HepG2 (cell line): ENCODE data around the gene NPW. TPM values are rescaled to one million over a fixed set of nuclear protein-coding genes. Genes with fewer than 3 reads are reported as not detected.

Source experiments
- ATAC-seq: fragments of 200-7000 bp; cut with Tn5 transposase; 3 replicates; pipeline ENCODE4 v1.9.1; 2020; ENCODE audit warnings: mild to moderate bottlenecking, moderate library complexity
- BruUV-seq: library from RNA; stranded (reverse); fragments of 400-500 nt; replicated peaks from 2 replicates; lab custom pipeline; 2021; lab: Mats Ljungman, UMichigan
- CTCF ChIA-PET: fragments of 300-600 bp; formaldehyde crosslinking; extraction: SDS; loops from one replicate; lab custom pipeline; 2021; ENCODE audit warnings: low total read pairs, inconsistent platforms, low intra/inter-chr PET ratio; lab: Yijun Ruan, JAX
- POLR2A ChIA-PET: fragments of 350-600 bp; sonication (Branson Sonifier 250); formaldehyde crosslinking; loops from one replicate; lab custom pipeline; 2020; ENCODE audit warnings: antibody characterized with exemption, inconsistent platforms; lab: Yijun Ruan, JAX
- DNase-seq: peaks from one replicate; pipeline ENCODE4 v3.0.0-alpha.2; 2015; ENCODE audit warnings: low spot score
- FAIRE-seq: peaks from 3 replicates; lab custom pipeline; 2011; peaks lifted over from hg19 to GRCh38; lab: Jason Lieb, UNC
- H2AFZ ChIP-seq: one replicate; pipeline ENCODE4 v1.6.1; 2011; ENCODE audit warnings: low read length, inconsistent platforms
- H3K27ac ChIP-seq: fragments of 300-600 bp; 3 replicates; pipeline ENCODE4 v1.8.0; 2011; ENCODE audit warnings: mixed run types, mild to moderate bottlenecking, mixed read lengths, low read length, inconsistent platforms; ENCODE audit not compliant: insufficient read depth; ENCODE audit errors: extremely low read length
- H3K27me3 ChIP-seq, 2 experiments: fragments of 200-600 bp in 1 of 2; 2 replicates in 1 of 2; 3 replicates in 1 of 2; pipeline versions ENCODE4 v1.6.0 to v1.8.0; 2011; ENCODE audit warnings: low read length in 2 of 2, mild to moderate bottlenecking in 2 of 2, moderate library complexity in 2 of 2, inconsistent platforms in 1 of 2; ENCODE audit not compliant: insufficient read depth in 2 of 2, control insufficient read depth in 1 of 2
- H3K36me3 ChIP-seq, 2 experiments: fragments of 200-600 bp in 1 of 2; replicated peaks in 1 of 2; 2 replicates in 1 of 2; 3 replicates in 1 of 2; pipeline versions ENCODE4 v1.5.1 to v1.8.0; 2011; ENCODE audit warnings: low read length in 2 of 2, inconsistent platforms in 1 of 2; ENCODE audit not compliant: insufficient read depth in 2 of 2, control insufficient read depth in 1 of 2
- H3K4me1 ChIP-seq: 2 replicates; pipeline ENCODE4 v1.5.1; 2012; ENCODE audit warnings: low read length, inconsistent platforms; ENCODE audit not compliant: insufficient read depth
- H3K4me2 ChIP-seq: 2 replicates; pipeline ENCODE4 v1.6.0; 2011; ENCODE audit warnings: low read depth, low read length, inconsistent platforms
- H3K4me3 ChIP-seq, 3 experiments: fragments of 200-600 bp in 1 of 3; sonication (generic), shearing (Covaris generic) in 1 of 3; replicated peaks in 1 of 3; 2 replicates each; pipeline ENCODE4 v1.5.1; 2011 to 2016; ENCODE audit warnings: low read length in 3 of 3, inconsistent platforms in 2 of 3, low read depth in 2 of 3, mild to moderate bottlenecking in 2 of 3, control low read depth in 1 of 3, mixed read lengths in 1 of 3; ENCODE audit not compliant: insufficient read depth in 1 of 3
- H3K79me2 ChIP-seq: one replicate; pipeline ENCODE4 v1.6.1; 2011; ENCODE audit warnings: low read length, inconsistent platforms; ENCODE audit not compliant: insufficient read depth
- H3K9ac ChIP-seq: 2 replicates; pipeline ENCODE4 v1.6.0; 2011; ENCODE audit warnings: mild to moderate bottlenecking, low read depth, low read length, inconsistent platforms; ENCODE audit not compliant: insufficient read depth
- H3K9me3 ChIP-seq: 2 replicates; pipeline ENCODE4 v1.5.1; 2012; ENCODE audit warnings: mild to moderate bottlenecking, low read length
- H4K20me1 ChIP-seq: 2 replicates; pipeline ENCODE4 v1.6.0; 2011; ENCODE audit warnings: inconsistent platforms, mild to moderate bottlenecking, low read length, moderate library complexity; ENCODE audit not compliant: insufficient read depth
- ADNP ChIP-seq: sonication (generic); formaldehyde crosslinking; IDR thresholded peaks from 2 replicates; pipeline ENCODE4 v1.4.0; 2020; ENCODE audit warnings: missing genetic modification reagents
- CBX5 ChIP-seq: sonication (generic); formaldehyde crosslinking; IDR thresholded peaks from 2 replicates; pipeline ENCODE4 v1.4.0; 2020; ENCODE audit warnings: missing genetic modification reagents, borderline replicate concordance
- CEBPB ChIP-seq: IDR thresholded peaks from 2 replicates; pipeline ENCODE4 v1.6.1; 2011; ENCODE audit warnings: low read depth, low read length, improper control_type of control experiment, borderline replicate concordance
- GTF2F1 ChIP-seq: fragments of 150-350 bp; IDR thresholded peaks from 2 replicates; pipeline ENCODE4 v1.6.1; 2014; ENCODE audit warnings: low read length
- KDM6A ChIP-seq: IDR thresholded peaks from 2 replicates; pipeline ENCODE4 v1.6.1; 2016; ENCODE audit warnings: low read depth
- MED1 ChIP-seq: sonication (generic); formaldehyde crosslinking; IDR thresholded peaks from 2 replicates; pipeline ENCODE4 v1.4.0; 2020; ENCODE audit warnings: missing genetic modification reagents
- MLXIP ChIP-seq: sonication (generic); formaldehyde crosslinking; IDR thresholded peaks from 2 replicates; pipeline ENCODE4 v1.9.0; 2021; ENCODE audit warnings: missing genetic modification reagents, borderline replicate concordance
- MXD1 ChIP-seq: sonication (generic); formaldehyde crosslinking; IDR thresholded peaks from 2 replicates; pipeline ENCODE4 v1.4.0; 2020; ENCODE audit warnings: mild to moderate bottlenecking, missing genetic modification reagents
- NFIC ChIP-seq: IDR thresholded peaks from 2 replicates; pipeline ENCODE4 v1.6.1; 2012; ENCODE audit warnings: mild to moderate bottlenecking, low read length, inconsistent platforms
- SIN3A ChIP-seq: IDR thresholded peaks from 2 replicates; pipeline ENCODE4 v1.6.1; 2011; ENCODE audit warnings: low read depth, mild to moderate bottlenecking, control low read depth, low read length, borderline replicate concordance
- SMARCC2 ChIP-seq: fragments of 450-650 bp; IDR thresholded peaks from 2 replicates; pipeline ENCODE4 v1.6.1; 2017; ENCODE audit warnings: antibody characterized with exemption, mild to moderate bottlenecking
- SNAPC2 ChIP-seq: sonication (generic); formaldehyde crosslinking; IDR thresholded peaks from 2 replicates; pipeline ENCODE4 v1.8.1; 2022; ENCODE audit warnings: mild to moderate bottlenecking, missing genetic modification reagents
- SOX5 ChIP-seq: IDR thresholded peaks from 2 replicates; pipeline ENCODE4 v1.6.1; 2016; ENCODE audit warnings: borderline replicate concordance
- SP1 ChIP-seq, 2 experiments: fragments of 450-650 bp in 1 of 2; sonication (generic) in 1 of 2; formaldehyde crosslinking in 1 of 2; IDR thresholded peaks; 2 replicates each; pipeline versions ENCODE4 v1.4.0 to v1.6.1; 2016 to 2020; ENCODE audit warnings: missing genetic modification reagents in 1 of 2
- TGIF2 ChIP-seq: IDR thresholded peaks from 2 replicates; pipeline ENCODE4 v1.6.1; 2016; ENCODE audit warnings: control low read depth, missing compliant biosample characterization
- ZNF124 ChIP-seq: sonication (generic); formaldehyde crosslinking; IDR thresholded peaks from 2 replicates; pipeline ENCODE4 v1.4.0; 2020; ENCODE audit warnings: missing genetic modification reagents
- ZNF3 ChIP-seq: IDR thresholded peaks from 2 replicates; pipeline ENCODE4 v1.7.0; 2017; ENCODE audit warnings: inconsistent platforms
- ZNF34 ChIP-seq: sonication (generic); formaldehyde crosslinking; IDR thresholded peaks from 2 replicates; pipeline ENCODE4 v1.4.0; 2020; ENCODE audit warnings: mild to moderate bottlenecking, missing genetic modification reagents, borderline replicate concordance
- ZNF503 ChIP-seq: sonication (generic); formaldehyde crosslinking; IDR thresholded peaks from 2 replicates; pipeline ENCODE4 v1.4.0; 2020; ENCODE audit warnings: missing genetic modification reagents
- ZNF569 ChIP-seq: sonication (generic); formaldehyde crosslinking; IDR thresholded peaks from 2 replicates; pipeline ENCODE4 v1.5.0; 2020; ENCODE audit warnings: mild to moderate bottlenecking, missing genetic modification reagents, moderate library complexity, borderline replicate concordance
- ZNF605 ChIP-seq: sonication (generic); formaldehyde crosslinking; IDR thresholded peaks from 2 replicates; pipeline ENCODE4 v1.8.0; 2022; ENCODE audit warnings: mild to moderate bottlenecking, missing genetic modification reagents
- WGBS: methylation state at CpG from one replicate; pipeline ENCODE4 v1.1.6; 2017; ENCODE audit warnings: low lambda C conversion rate; 5-methylcytosine and 5-hydroxymethylcytosine counted together
- in situ Hi-C: cut with HindIII; loops from 2 replicates; pipeline ENCODE4 v1.10.0; 2017; ENCODE audit warnings: low pct_unique_long_range_greater_than_20kb; ENCODE audit not compliant: extremely low pct_ligation_motif_present
- intact Hi-C: fragments of 100-400 bp; cut with micrococcal nuclease; formaldehyde crosslinking; loops from one replicate; pipeline ENCODE4 v1.10.0; 2022; ENCODE audit not compliant: unreplicated experiment
- polyA plus RNA-seq, 8 experiments: library from polyadenylated mRNA; depleted of rRNA in 3 of 8; stranded (reverse) in 7 of 8; unstranded in 1 of 8; fragments of >200 nt; fragmentation: Illumina TruSeq in 4 of 8; extraction: Trizol in 4 of 8; gene quantifications; 2 replicates each; pipeline versions ENCODE4 v1.2.1 to v1.2.3, GENCODE V29; 2011 to 2016; ENCODE audit warnings: low read depth in 4 of 8, missing spikeins in 1 of 8, mixed read lengths in 1 of 8; ENCODE audit not compliant: insufficient read depth in 1 of 8
- total RNA-seq, 5 experiments: library from RNA; depleted of rRNA; stranded (reverse); fragments of >200 nt; fragmentation: Illumina TruSeq; extraction: Trizol; gene quantifications; 2 replicates each; pipeline ENCODE4 v1.2.3, GENCODE V29; 2016; ENCODE audit warnings: low read depth in 1 of 5

The NPW gene
- total and polyA plus RNA-seq, 2 of the 13 experiments (the other 11 are each of a cell fraction or from before 2014, with no cell fraction given) = 0.24 to 0.97 TPM

- TF ChIP-seq SIN3A = no peak
- TF ChIP-seq MED1 (CRISPR knock-in tag) = no peak
- TF ChIP-seq TGIF2 (CRISPR knock-in tag) = no peak
Measured at GRCh38 chr16:2058872-2059271, 39.3 kb downstream of the NPW start (continued).

GRCh38 chr16:2060346-2060745, 40.8 kb downstream of the NPW start:
- DNase-seq = no peak

More at GRCh38 chr16:2060346-2060745, 40.8 kb downstream of the NPW start:
- ChIA-PET POLR2A (no interaction called here), CTCF (no interaction called here)
- Histone ChIP-seq H3K4me1 (no peaks in the 10 kb centered on the region), H4K20me1 (no peaks in the 10 kb centered on the region), H3K79me2 (no peaks in the 10 kb centered on the region), H3K4me3 (no peak overlapping the region), H3K9me3 (no peaks in the 10 kb centered on the region), H3K27me3 (no peaks in the 10 kb centered on the region), H2AFZ (no peak overlapping the region), H3K9ac (no peak overlapping the region), H3K36me3 (peaks cover 7 to 9% of the 10 kb centered on the region in 2 experiments; a peak in 3 of 5 replicates), H3K4me2 (no peak overlapping the region), H3K27ac (no peak overlapping the region)
- FAIRE-seq (no peak), ATAC-seq (no peak)
- TF ChIP-seq SOX5 (CRISPR knock-in tag) (no peak), SNAPC2 (CRISPR knock-in tag) (no peak), ZNF503 (CRISPR knock-in tag) (no peak), MXD1 (no peak), KDM6A (CRISPR knock-in tag) (no peak), GTF2F1 (no peak), ZNF569 (CRISPR knock-in tag) (no peak), ZNF34 (CRISPR knock-in tag) (no peak), ADNP (CRISPR knock-in tag) (no peak), SMARCC2 (no peak), NFIC (no peak), SP1 (IDR thresholded peaks at IDR 0.05) (no peak), SP1 (CRISPR knock-in tag; IDR thresholded peaks at IDR 0.05) (no peak), ZNF605 (CRISPR knock-in tag) (no peak), ZNF124 (no peak), CBX5 (CRISPR knock-in tag) (no peak), MLXIP (CRISPR knock-in tag) (no peak), ZNF3 (CRISPR knock-in tag) (no peak), CEBPB (no peak)
- in situ Hi-C loops (no loop called here), intact Hi-C loops (no loop called here)
- WGBS = 97% methylated on average over 6 of the region's 17 CpGs
- BruUV-seq = no TSS peak
